Caki2 (cell line): ENCODE measurements around the gene PTPRK. TPM values are rescaled to one million over a fixed set of nuclear protein-coding genes. Genes with fewer than 3 reads are reported as not detected.

Experiments
- DNase-seq: peaks from one replicate; pipeline ENCODE4 v3.0.0-alpha.2; 2015; ENCODE audit warnings: low read depth
- in situ Hi-C: cut with HindIII; loops from 2 replicates; pipeline ENCODE4 v1.10.0; 2016; ENCODE audit warnings: low sequenced_read_pairs, low pct_unique_long_range_greater_than_20kb, mixed read lengths
- total RNA-seq: library from RNA; depleted of rRNA; stranded (reverse); fragments of >200 nt; shearing (Covaris generic); gene quantifications from 2 replicates; pipeline ENCODE4 v1.2.3, GENCODE V29; 2014; ENCODE audit warnings: low replicate concordance

Gene PTPRK
- total RNA-seq, 1 experiment from 2014 or later = 32.6 TPM

DNA sequence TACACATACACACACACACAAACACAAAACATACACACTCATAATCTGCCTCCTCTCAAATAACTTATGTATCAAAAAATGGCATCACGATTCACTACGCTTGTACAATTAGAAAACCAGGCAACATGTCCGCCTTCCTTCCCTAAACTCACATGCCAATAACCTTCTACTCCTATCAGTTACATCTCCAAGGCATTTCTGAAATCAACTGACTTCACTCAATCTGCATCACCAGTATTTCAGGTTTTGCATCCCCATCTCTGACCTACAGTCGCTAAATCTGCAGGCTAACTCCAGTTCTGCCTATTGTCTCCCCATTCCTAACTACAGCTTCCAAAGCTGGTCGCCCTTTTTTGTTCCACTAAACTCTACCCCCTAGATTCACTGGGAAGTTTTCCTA, 217.5 kb downstream of the PTPRK start:
- DNase-seq = no peak
- in situ Hi-C loops = no loop called here

- DNase-seq = no peak
- in situ Hi-C loops = no loop called here
These were observed 224.7 kb downstream of the PTPRK start for GRCh38 chr6:128295670-128296069.

GRCh38 chr6:128290221-128290620, 230.2 kb downstream of the PTPRK start:
- in situ Hi-C loops = no loop called here

GRCh38 chr6:128284128-128284527, 236.3 kb downstream of the PTPRK start:
- in situ Hi-C loops = no loop called here
- DNase-seq = no peak

More at GRCh38 chr6:128290221-128290620, 230.2 kb downstream of the PTPRK start:
- no peak for DNase-seq

DNA sequence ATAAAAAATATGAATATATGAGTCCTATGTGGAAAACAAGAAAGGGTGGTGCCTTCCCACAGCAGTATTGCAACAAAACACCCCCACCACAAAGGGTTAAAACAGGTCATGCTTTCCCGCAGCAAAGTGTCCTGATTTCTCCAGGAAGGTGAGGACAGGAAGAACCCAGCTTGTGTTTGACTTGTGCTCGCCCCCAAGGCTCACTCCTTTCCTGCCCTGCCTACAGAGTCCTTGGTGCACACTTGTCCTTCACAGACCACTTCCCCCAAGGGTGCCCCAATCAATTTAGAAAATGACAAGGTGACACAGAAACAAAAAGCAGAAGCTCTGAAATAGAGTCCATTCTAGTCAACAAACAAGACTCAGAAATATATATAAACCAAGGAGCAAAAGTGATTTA, 237.4 kb downstream of the PTPRK start:
- in situ Hi-C loops = no loop called here
- DNase-seq = no peak

- DNase-seq = no peak
- in situ Hi-C loops = no loop called here
These were observed 239.4 kb downstream of the PTPRK start for GRCh38 chr6:128280960-128281359.

GRCh38 chr6:128280066-128280465, 240.3 kb downstream of the PTPRK start:
- in situ Hi-C loops = no loop called here
- DNase-seq = no peak

DNA sequence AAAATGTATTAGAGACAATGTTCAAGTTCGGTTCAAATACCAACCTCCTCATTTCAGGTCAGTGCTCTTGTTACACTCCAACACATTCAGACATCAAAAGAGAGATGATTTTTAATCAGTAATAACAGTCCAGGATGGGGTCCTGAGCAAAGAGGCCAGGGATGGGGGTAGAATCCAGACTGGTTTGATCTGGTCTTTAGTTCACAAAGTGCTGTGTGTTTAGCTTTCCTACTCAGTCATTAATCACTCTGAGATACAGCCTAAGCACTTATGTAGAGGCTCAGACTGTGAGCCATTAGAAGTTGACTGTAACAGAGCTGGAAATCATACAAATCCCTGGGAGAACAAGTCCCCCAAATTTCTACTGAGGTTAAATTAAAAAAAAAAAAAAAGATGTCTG, 241.6 kb downstream of the PTPRK start:
- no peak for DNase-seq
- in situ Hi-C loops = no loop called here

DNA sequence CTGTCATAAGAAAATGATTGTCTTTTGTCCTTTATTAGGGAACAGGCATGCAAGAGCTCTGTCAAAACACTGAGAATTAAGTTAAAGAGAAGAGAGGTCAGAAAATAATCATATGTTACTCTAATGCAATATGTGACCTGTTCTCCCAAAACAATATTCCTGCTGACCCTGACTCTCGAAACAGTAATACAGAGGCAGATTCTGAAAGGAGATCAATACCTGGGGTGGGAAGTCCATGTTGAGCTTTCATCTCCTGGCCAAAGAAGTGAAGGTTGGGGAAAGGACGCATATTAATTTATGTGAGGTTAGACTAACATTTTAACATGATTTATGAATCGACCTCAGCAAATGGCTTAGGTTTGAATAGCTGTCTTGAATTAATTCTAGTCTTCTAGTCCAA, 243.0 kb downstream of the PTPRK start:
- DNase-seq = no peak
- in situ Hi-C loops = no loop called here

DNA sequence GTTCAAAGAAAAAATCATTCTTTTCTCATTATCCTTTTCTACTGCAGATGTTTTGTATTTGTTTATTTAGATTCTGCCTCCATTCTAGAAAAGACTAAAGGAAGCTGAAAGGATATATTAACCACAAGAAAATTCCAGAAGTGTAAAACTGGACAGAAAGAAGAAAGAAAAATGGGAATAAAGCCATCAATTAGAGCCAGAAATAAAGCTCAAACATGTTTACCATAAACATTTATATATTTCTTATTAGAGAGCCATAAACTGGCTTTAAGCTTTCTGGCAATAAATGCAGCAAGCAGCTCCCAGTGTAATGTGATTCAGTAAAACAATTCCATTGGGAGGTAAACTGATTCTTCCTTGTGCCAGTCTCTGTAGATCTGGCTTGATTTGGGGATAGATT, 244.1 kb downstream of the PTPRK start:
- in situ Hi-C loops = no loop called here
- DNase-seq = no peak

- no peak for DNase-seq
- in situ Hi-C loops = no loop called here
These were observed 244.7 kb downstream of the PTPRK start for GRCh38 chr6:128275681-128276080.

DNA sequence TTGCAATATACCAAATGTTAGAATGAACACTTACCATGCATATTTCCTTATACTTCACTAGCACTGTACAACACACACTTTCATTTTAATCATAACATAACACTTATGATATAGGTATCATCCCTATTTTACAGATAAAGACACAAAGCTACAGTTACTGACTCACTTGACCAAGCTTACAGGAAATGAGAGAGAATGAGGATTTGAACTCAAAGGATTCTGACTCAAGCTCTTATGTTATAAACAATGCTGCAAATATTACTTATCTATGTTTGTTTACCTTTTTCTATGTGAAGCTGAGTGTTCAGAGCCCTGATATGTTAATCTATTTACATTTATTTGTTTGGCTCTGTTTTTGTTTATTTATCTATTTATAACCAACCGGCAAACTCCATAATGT, 245.4 kb downstream of the PTPRK start:
- in situ Hi-C loops = no loop called here
- no peak for DNase-seq

DNA sequence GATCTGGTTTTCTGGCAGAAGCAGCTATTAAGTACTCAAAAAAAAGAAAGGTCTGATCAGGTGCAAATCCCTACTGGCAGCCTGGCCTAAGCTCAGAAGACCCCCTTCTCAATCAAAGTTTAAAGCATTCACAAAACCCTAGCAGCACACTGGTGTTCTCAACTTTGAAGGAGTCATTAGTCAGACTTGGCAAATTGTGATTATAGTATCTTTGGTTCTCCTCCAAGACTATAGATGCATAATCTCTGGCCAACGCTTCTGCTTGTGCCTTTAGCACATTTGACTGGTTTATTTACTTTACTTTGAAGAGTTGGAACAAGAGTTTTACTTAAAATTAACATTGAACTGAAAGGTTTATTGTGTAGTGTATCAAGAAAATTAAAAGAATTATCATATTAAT, 248.9 kb downstream of the PTPRK start:
- in situ Hi-C loops = no loop called here
- DNase-seq = no peak

- no peak for DNase-seq
- in situ Hi-C loops = no loop called here
These were observed 249.4 kb downstream of the PTPRK start for GRCh38 chr6:128271011-128271410.

- in situ Hi-C loops = no loop called here
- no peak for DNase-seq
These were observed 253.5 kb downstream of the PTPRK start for GRCh38 chr6:128266946-128267345.

GRCh38 chr6:128265706-128266105, 254.7 kb downstream of the PTPRK start:
- in situ Hi-C loops = no loop called here
- DNase-seq = no peak

DNA sequence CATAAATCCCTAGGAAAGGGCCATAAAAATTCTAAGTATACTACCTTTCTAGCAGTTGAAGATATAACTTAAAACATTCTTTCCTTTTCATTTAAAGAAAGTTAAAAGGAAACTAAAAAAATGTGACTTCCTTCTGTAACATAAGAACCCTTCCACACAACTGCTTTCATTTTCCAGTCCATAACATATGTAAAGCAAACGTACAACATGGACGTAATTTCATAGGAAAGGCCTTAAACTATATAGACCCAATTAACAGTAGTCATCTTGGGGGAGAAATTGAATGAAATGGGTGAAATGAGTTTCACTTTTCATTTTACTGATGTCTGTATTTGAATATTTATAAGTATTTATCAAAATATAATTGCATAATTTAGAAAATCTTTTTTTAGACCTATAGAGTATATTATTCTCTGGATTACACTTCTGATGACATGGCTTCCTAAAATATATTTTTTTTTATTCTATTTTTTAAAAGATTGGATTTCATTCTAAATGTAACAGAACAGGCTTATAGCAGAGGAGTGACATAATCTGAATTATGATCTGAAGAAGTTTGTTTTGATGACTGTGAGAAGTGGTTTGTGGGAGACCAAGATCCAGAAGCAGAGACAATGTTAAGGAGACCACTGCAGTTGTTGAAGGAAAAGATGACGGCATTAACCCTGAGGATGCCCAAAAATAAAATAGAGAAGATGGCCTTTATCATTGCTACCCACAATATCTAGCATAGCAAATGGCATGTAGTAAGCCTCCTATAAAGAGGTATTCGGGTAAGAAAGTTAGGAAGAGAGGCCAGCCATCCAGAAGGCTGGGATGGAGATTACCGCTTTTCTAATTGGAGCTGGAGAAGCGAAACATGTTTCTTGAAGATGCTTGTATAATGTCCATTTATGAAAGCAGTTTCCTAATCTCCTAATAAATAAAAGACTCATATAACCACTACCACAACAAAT, 260.4 kb downstream of the PTPRK start:
- in situ Hi-C loops = no loop called here
- DNase-seq = no peak

GRCh38 chr6:128259029-128259724, 261.2 kb downstream of the PTPRK start:
- in situ Hi-C loops = no loop called here
- DNase-seq = no peak

GRCh38 chr6:128256095-128256494, 264.3 kb downstream of the PTPRK start:
- in situ Hi-C loops = no loop called here
- DNase-seq = no peak
